GM20431 (cell line): ENCODE measurements around the gene DCDC2C.

ENCODE experiments used
- in situ Hi-C: fragments of 300-500 bp; cut with MseI, MboI; formaldehyde crosslinking; loops from one replicate; pipeline ENCODE4 v1.15.0; 2020; ENCODE audit warnings: low sequenced_read_pairs; ENCODE audit not compliant: unreplicated experiment

Gene DCDC2C

DNA sequence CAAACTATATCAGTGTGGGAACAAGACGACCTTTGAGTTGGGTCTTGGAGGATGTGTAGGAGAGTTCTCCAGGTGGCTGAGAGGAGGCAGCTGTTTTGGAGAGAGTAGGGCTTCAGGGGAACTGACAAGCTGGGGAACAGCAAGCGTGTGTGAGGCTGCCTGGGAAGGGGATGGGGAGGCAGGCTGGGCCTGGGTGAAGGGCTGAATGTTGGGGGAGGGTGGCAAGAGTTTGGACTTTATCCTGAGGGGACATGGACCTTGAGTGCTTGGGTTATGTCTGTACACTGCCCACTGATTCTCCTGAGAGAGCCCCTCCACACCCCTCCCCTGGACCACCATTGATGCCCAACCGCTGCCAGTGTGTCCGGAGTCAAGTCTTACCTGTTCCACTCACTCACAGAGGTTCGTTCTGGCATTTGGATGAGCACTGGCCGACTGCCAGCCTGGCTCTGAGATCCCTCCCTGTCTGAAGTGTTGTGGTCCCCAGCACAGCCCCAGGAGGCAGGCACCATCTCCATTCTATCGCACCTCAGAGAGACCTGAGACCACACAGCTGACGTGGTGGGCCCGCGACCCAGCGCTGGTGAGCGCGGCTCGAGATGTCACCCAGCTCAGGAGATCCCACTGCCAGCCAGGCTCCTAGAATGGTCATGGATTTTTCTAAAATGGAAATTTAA lies 59.5 kb downstream of the DCDC2C start:
- in situ Hi-C loops: no loop called here

DNA sequence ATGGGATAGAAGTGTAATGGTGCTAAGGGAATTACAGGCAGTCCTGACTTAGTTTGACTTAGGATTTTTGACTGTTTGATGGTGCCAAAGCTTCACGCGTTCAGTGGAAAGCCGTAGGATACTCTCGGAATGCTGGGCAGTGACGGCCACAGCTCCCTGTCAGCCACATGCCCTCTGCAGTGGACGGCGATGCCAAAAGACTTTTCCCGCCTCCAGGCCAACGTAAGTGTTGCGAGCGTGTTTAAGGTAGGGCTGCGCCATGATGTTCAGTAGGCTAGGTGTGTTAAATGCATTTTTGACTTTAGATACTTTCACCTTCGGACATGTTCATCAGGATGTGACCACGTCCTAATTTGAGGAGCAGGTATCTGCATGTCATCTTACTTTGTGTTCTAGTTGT lies 63.4 kb downstream of the DCDC2C start:
- in situ Hi-C loops: no loop called here

DNA sequence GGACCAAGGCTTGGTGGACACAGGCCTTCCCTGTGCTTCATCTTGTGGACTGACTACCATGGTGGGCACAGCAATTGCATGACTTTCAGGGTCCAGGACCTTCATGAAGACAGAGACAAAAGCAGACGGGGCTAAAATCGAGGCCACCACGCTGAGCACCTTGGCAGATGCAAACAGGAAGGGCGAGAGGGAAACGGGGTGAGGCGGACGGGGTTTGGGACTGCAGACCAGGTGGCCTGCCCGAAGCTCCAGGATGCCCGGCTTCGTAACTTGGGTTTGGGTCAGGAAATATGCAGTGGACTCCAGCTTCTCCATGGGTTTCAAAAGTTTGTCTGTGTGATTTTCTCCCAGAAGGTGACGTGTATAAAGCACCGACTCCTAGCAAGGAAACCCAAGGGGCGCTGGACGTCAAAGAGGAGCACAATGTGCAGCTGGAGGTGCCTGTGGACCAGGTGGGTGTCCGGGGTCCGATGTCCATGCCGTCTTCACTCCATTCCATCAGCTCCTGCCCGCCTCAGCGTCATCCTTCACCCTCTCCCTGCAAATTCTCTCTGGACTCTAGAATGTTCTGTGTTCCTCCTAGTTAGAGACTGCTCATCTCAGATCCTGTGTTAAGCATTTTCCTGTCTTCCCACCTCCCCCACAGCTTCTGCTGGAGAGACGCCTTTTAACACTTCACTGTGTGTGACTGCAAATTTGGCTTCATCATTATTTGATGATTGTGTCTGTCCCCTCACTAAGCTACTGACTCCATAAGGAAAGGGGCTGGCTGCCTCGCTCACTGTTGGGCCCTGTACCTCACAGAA lies 65.8 kb downstream of the DCDC2C start:
- in situ Hi-C loops: no loop called here

DNA sequence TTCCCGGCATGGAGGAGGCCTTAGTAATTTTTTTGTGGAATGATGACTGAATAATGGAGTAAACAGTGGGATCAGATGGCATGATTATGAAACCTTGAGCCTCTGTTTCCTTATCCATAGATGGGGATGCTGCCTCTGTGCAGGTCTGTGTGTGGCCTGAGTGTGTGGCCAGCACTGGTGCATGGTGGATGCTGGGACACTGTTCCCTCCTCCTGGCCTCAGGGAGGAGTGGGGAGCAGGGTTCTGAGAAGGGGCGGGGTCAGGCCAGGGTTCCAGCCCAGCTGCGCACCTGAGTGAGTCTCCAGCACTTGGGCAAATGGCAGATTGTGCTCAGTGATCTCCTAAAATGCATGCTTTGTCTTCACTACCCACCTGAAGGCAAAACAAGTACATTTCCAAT lies 66.4 kb downstream of the DCDC2C start:
- in situ Hi-C loops: no loop called here

DNA sequence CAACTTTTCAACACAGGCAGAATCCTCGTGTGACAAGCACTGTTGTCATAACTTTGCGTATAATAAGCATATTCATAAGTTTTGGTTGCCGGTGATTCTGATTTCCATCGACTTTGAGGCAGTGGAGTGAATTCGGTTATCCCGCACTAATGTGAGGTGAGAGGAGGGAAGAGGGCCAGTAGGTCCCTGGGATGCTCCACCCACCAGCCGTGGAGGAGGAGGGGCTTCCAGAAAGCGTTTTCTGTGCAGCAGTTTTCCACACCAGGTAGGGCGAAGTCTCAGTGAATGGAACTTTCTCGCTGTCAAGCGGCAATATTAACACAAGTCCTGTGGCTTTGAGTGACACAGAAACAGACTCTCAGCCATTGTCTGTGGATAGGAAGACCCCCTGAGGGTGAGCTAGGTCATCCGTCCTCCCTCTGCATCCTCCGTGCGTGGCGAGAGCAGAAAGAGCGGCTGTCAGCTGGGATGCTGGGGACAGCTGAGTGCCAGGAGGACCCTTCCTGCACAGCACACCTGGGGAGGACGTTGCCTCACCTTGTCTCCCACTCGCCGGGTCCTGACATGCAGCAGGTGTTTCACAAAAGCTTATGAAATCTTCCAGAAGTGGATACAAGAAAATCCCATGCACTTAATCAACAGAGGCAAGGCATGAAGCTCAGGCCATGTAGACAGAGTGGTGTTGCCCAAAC lies 67.5 kb downstream of the DCDC2C start:
- in situ Hi-C loops: no loop called here

DNA sequence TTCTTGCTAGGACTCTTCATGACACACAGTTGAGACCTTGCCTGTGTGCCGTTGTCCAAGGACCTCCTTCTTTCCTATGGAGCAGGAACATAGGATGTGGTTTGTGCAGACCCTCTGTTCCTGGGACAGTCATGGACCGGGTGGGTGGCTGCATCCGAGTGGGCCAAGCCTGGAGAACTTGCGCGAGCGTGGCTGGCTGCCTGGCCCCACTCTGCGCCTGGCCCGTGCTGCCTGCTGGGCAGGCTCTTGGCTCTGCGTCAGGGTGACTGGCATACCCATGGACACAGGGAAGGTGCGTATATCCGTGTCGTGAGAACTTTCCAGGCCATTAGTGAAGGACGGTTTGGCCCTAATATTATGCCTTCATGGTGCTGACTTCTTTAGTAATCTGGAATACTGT lies 68.2 kb downstream of the DCDC2C start:
- in situ Hi-C loops: no loop called here

DNA sequence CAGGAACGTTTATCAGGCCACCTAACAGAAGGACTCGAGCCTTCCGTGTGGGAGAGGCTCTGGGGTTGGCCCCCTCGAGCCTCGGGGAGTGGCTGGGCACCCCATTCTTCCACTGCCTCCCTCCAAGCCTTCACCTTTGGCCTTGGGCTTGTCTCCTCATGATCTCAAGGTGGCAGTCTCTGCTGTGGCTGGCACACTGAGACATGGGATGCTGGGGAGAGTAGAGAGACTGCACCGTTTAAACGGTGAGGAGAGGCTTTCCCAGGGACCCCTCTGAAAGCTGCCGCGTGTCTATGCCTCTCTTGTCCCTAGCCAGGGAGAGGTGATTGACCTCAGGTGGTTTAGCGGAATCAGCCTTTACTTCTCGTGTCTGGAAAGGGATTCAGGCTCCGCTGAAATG lies 71.0 kb downstream of the DCDC2C start:
- in situ Hi-C loops: no loop called here

DNA sequence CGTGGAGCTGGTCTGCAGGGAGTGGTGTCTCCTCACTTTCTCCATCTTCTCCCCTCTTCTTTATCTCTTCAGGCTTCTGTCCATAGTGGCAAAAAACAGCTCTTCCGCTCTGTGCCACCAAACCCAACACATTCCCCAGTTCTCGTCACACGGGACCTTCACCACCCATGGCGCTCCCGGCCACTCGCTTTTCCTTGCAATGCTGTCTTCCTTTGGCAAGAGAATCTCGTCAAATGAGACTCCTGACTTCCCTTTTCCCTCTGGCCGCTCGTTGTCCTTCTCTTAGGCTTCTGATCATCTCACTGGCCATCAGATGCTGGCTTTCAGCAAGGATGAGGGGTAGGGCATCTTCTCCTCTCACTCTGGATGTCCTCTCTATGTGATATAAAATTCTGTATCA lies 72.9 kb downstream of the DCDC2C start:
- in situ Hi-C loops: no loop called here

DNA sequence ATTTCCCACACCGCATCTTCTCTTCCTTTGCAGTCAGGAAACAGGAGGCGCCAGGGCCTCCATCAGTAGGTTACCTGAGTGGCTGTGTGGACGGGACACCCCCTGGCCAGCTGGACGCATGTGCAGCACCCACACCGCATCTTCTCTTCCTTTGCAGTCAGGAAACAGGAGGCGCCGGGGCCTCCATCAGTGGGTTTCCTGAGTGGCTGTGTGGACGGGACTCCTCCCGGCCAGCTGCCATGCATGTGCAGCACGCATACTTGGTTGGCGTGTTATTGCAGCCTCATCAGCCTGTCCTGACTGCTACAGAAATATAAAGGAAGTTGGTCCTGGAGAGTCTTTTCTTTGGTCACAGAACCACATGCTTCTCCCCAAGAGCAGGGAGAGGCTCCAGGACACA lies 74.6 kb downstream of the DCDC2C start:
- in situ Hi-C loops: no loop called here

DNA sequence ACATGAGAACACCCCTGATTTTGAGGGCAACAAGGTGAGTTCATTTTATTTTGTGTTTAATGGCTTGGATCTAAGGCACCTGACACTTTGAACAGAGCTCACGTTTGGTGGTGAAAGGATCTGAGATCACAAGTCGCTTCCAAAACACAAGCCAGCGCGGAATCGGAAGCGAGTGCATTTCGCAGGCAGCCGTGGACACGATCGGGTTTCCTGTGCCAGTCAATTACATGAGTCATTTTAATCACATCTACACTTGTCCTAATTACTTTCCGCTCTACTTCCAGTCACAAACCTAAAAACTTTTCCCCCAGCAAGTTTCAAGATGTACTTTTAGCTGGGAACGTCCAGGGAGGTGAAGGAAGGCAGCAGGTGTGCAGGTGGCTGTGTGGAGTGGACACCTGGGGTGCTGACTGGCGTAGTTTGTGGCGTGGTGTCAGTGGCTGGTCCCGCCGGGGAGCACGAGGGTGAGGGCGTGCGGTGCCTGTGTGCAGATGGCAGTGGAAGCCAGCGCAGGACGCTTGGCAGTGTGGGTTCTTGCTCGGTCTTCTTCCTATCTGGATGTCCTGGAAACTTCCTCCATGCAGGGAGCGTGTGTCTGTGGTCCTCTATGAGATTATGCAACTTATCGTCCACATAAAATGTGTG lies 75.6 kb downstream of the DCDC2C start:
- in situ Hi-C loops: no loop called here

DNA sequence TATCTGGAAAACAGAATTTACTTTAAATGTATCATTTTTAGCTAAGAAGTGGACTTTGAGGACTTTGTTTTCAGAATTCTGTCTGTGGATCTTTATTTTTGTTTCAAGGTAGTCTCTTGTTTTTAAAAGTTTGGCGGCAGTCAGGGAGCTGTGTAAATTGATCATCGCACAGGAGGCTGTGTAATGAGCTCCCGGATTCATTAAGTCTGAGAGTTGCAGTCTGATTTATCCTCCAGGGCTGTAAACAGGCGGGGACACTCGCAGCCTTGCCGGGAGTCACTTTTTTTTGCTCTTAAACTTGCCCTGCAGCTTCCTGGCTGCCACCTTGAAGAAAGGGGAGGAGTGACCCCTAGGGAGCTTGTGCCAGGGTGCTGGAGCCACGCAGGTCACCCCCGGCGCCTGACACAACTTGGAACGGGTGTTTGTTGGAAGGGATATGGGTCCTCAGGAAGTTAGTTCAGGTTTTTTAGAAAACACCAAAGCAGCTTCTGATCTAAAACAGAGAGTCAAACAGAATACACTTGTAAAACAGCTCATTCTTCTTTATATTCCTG lies 76.2 kb downstream of the DCDC2C start:
- in situ Hi-C loops: no loop called here

DNA sequence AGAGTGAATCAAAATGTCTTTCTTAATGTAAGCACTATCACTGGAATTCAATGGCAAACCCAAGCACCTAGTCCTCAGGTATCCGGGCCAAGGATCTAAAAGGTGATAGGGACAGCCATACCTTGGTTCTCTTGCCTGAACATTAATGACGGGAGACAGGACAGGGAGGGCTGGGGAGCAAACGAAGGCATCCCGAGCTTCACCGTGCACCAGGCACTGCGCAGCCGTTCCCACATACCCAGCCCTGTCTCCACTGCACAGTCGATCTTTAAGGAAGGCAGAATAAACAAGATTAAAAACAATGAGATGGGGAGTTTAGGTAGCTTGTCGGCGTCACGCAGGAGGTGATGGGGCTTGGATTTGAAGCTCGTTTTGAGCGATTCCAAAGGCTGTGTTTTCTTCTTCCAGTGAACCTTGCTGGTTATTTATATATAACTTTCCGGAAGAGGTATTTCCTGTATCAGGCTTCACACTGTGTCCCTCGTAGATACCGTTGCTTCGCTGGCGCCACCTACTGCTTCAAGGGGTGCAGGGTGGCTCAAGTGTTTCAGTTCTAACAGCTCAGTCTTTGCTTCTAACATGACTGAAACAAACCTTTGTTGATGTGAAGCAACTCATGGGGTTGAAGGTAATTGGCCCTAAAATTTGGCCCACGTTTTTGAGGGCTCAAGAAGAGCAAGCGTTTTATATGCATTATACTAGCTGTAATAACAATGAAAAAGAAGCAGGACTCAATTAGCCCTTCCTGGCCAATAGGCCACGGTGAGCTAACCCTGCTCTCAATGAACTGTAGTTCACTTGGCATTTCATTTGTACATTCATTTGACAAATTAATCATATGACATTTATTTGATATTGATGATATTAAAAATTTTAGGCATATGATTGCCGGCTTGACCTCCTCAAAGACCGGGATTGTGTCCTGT lies 77.4 kb downstream of the DCDC2C start:
- in situ Hi-C loops: no loop called here

DNA sequence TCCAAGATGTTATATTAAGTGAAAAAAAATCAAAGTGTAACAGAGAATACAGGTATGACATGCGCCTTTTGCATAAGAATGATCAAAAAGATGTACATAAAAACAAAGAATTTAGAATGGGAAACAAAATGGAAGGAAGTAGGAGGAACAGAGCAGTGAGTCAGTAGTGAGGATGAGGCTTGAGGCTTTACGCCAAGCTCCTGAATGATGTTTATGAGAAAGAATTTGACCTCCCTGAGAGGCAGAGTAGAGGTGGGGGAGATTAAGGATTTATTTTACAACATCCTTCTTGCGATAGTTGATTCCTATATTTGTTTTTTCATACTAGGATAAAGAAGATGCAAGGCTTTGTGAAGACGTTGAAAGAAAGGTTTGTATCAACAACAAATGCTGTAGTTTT lies 81.4 kb downstream of the DCDC2C start:
- in situ Hi-C loops: no loop called here

DNA sequence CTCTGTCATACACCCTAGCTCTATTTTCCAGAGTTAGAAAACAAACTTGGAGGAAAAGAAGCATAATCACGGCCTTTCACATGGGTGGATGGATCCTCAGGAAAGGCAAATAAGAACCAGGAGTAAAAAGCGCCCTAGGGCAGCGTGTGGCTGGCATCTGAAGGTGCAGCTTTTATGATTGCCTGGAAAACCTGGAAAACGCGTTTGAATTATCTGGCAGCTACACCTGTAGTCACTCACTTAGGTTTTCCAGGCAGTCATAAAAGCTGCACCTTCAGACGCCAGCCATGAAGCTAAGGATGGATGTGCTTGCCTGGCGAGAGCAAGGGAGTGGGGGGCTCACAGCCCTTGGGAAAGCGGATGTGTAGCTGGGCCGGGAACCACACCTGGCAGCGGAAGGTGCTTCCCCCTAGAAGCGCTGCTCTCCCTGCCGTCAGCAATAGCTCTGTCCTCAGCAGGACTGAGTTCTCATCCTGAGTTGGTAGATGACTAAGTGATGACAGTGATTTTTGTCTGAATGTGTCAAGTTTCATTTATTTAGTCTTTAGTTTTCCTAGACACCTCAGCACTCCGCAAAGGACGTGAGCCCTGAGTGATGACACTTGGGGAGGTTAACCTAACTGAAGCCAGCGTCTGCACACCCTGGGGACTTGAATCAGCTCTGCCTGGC lies 82.0 kb downstream of the DCDC2C start:
- in situ Hi-C loops: no loop called here

DNA sequence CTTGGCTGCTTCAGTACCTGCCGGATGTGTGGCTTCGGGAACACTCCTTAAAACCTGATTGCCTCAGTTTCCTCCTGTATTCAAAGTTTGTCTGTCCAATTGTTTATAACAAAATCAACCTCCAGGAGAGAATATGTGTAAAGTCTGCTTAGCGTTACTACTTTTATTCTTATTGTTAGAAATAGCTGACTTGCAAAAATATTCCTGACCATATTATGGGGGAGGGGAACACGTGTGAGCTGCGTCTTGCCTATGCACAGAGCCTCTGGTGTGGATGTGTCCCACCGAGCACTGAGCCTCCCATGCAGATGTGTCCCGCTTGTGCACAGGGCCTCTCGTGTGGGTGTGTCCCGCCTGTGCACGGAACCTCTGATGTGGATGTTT lies 82.5 kb downstream of the DCDC2C start:
- in situ Hi-C loops: no loop called here

DNA sequence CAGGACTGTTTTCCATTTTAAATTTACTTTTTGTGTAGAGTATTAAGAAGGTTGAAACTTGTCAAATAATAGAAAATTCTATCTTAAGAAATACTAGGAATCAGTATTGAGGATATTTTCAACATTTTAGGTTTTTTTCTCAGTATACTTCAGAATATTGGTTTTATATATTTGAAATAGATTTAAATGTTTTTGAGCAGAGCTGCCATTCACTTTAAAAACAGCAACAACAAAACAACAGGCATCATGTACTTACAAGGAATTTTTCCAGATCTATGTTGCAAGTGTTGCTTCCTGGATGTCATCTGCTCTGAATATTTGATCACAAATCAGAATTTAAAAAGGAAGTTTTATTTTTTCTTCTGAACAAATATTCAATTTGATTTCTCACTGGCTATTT lies 84.4 kb downstream of the DCDC2C start:
- in situ Hi-C loops: no loop called here

DNA sequence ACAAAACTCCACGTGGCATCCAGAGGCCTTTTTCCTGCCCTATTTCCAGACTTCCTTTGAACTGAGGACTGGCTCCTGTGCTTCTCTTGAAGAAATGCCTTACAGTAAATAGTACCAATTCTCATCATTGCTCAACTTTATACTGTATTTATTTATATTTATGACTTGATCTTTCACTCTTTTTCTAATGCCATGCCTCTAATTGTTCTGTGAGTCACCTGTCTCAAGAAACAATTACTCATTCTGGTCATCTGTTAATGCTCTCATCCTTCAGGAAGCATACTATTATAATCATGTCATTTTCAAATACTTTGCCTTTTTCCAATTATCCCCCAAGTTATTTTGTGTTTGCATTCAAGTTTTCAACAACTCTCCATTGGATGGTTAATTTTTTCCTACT lies 85.9 kb downstream of the DCDC2C start:
- in situ Hi-C loops: no loop called here

DNA sequence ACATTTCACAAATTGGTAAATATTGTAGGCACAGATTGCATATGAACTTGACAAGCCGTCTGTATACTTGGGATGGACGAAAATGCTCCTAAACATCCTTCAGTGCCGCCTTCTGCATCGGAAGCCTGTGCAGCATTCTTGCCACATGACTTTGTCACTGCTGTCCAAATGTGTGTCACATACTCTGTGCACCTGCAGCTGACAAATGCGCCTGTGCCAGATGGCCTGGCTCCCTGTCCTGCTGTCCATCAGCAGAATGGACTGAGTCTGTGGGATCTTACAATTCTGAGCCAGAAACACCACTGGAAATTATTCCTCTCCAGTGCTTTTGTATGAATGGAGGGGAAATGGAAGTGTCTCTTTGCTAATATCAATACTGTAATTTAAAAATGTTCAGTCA lies 89.9 kb downstream of the DCDC2C start:
- in situ Hi-C loops: no loop called here

DNA sequence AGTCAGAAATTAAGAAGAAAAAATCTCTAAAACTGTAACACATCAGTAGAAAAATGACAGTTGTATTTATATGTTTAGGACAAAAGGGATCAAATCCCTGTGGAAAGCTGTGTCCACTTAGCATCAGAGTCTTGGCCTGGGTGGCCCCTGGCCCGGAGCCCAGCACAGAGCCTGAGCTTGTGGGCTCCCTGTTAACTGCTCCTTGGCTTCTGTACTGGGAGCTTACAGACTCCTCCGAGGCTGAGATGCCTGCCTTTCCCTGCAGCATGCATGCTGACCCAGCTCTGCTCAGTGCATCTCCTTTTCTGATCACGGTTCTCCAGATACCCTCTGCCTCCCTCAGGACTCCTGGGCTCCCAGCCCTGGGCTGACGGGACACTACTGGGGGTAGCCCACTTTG lies 98.1 kb downstream of the DCDC2C start:
- in situ Hi-C loops: no loop called here
